Epidermal melanocyte (primary cell): ENCODE data around the gene C1orf122.

Experiments
- DNase-seq: peaks from one replicate; pipeline ENCODE4 v3.0.0; 2011; ENCODE audit warnings: low spot score; ENCODE audit not compliant: insufficient read length

Gene C1orf122

GRCh38 chr1:37845049-37845646 is 37.6 kb downstream of the C1orf122 start:
- DNase-seq, result no peak

GRCh38 chr1:37845786-37846185 is 38.2 kb downstream of the C1orf122 start:
- DNase-seq, result no peak

GRCh38 chr1:37846647-37847339 is 39.2 kb downstream of the C1orf122 start:
- DNase-seq, result no peak

GRCh38 chr1:37849480-37849879 is 41.9 kb downstream of the C1orf122 start:
- DNase-seq, result no peak

- DNase-seq, result no peak
Observed at GRCh38 chr1:37850352-37850955, 42.9 kb downstream of the C1orf122 start.

- no peak for DNase-seq
Observed at GRCh38 chr1:37851262-37851661, 43.7 kb downstream of the C1orf122 start.

GRCh38 chr1:37851782-37852210 is 44.2 kb downstream of the C1orf122 start:
- DNase-seq, result no peak

- DNase-seq, result no peak
Observed at GRCh38 chr1:37853157-37853556, 45.6 kb downstream of the C1orf122 start.

- no peak for DNase-seq
Observed at GRCh38 chr1:37854406-37854805, 46.8 kb downstream of the C1orf122 start.
